GM23248 (cell line): Measurements from ENCODE around the gene DDR1. TPM values are rescaled to one million over a fixed set of nuclear protein-coding genes. Genes with fewer than 3 reads are reported as not detected.
"Not testable (repeated sequence)": the region's sequence is repeated elsewhere in the genome, so short reads cannot be mapped to it uniquely, and the experiment has no call there.

Source experiments
- DNase-seq: peaks from one replicate; pipeline ENCODE4 v3.0.0-alpha.2; 2015
- H2AFZ ChIP-seq: fragments of 200-600 bp; sonication (generic); 2 replicates; pipeline ENCODE4 v1.6.1; 2016; ENCODE audit warnings: antibody characterized with exemption
- H3F3A ChIP-seq: fragments of 200-600 bp; sonication (generic); 2 replicates; pipeline ENCODE4 v1.6.1; 2016; ENCODE audit warnings: mild to moderate bottlenecking, antibody characterized with exemption, mixed run types; ENCODE audit not compliant: insufficient read depth
- H3K27ac ChIP-seq: fragments of 200-600 bp; sonication (generic); 2 replicates; pipeline ENCODE4 v1.5.1; 2016; ENCODE audit warnings: mild to moderate bottlenecking
- H3K27me3 ChIP-seq: fragments of 200-600 bp; sonication (generic); replicated peaks from 2 replicates; pipeline ENCODE4 v1.6.1; 2016; ENCODE audit warnings: mild to moderate bottlenecking; ENCODE audit not compliant: insufficient read depth
- H3K36me3 ChIP-seq: fragments of 200-600 bp; sonication (generic); 2 replicates; pipeline ENCODE4 v1.6.1; 2016; ENCODE audit warnings: low read depth, mild to moderate bottlenecking
- H3K4me1 ChIP-seq: fragments of 200-600 bp; sonication (generic); 2 replicates; pipeline ENCODE4 v1.6.1; 2016; ENCODE audit warnings: mild to moderate bottlenecking; ENCODE audit not compliant: insufficient read depth
- H3K4me2 ChIP-seq: fragments of 200-600 bp; sonication (generic); one replicate; pipeline ENCODE4 v1.6.1; 2016; ENCODE audit warnings: mild to moderate bottlenecking; ENCODE audit not compliant: unreplicated experiment
- H3K4me3 ChIP-seq: fragments of 200-600 bp; sonication (generic); 2 replicates; pipeline ENCODE4 v1.5.1; 2016; ENCODE audit warnings: mild to moderate bottlenecking
- H3K79me2 ChIP-seq: fragments of 200-600 bp; sonication (generic); 2 replicates; pipeline ENCODE4 v1.6.1; 2016; ENCODE audit warnings: mild to moderate bottlenecking; ENCODE audit not compliant: insufficient read depth
- H3K9ac ChIP-seq: fragments of 200-600 bp; sonication (generic); 2 replicates; pipeline ENCODE4 v1.6.1; 2016; ENCODE audit warnings: mild to moderate bottlenecking
- H3K9me2 ChIP-seq: fragments of 200-600 bp; sonication (generic); 2 replicates; pipeline ENCODE4 v1.6.1; 2016; ENCODE audit warnings: mixed run types, mild to moderate bottlenecking, moderate library complexity; ENCODE audit not compliant: insufficient read depth
- H3K9me3 ChIP-seq: fragments of 200-600 bp; sonication (generic); one replicate; pipeline ENCODE4 v1.6.1; 2017; ENCODE audit warnings: low read depth
- H4K20me1 ChIP-seq: fragments of 200-600 bp; sonication (generic); 2 replicates; pipeline ENCODE4 v1.6.0; 2016; ENCODE audit not compliant: insufficient read depth
- EZH2 ChIP-seq: fragments of 200-600 bp; sonication (generic); IDR thresholded peaks from 2 replicates; pipeline ENCODE4 v1.6.1; 2018; ENCODE audit warnings: antibody characterized with exemption, mild to moderate bottlenecking; ENCODE audit not compliant: insufficient read depth, poor library complexity, severe bottlenecking
- EZH2phosphoT487 ChIP-seq: fragments of 200-600 bp; sonication (generic); IDR thresholded peaks from 2 replicates; pipeline ENCODE4 v1.6.1; 2018; ENCODE audit warnings: antibody characterized with exemption, moderate library complexity, mild to moderate bottlenecking, low read depth; ENCODE audit not compliant: insufficient read depth
- WGBS, 2 experiments: methylation state at CpG; one replicate each; pipeline ENCODE4 v1.1.6; 2015 to 2017; ENCODE audit warnings: low lambda C conversion rate in 2 of 2, low coverage in 1 of 2; ENCODE audit errors: missing lambda C conversion rate in 2 of 2; 5-methylcytosine and 5-hydroxymethylcytosine counted together
- in situ Hi-C: fragments of 300-500 bp; cut with MboI; formaldehyde crosslinking; loops from 2 replicates; pipeline ENCODE4 v1.15.0; 2020
- polyA plus RNA-seq: library from polyadenylated mRNA; unstranded; fragments of >200 nt; fragmentation: Nextera tagmentation; extraction: Ambion mirVana; gene quantifications from 2 replicates; pipeline ENCODE4 v1.2.1, GENCODE V29; 2016
- total RNA-seq: library from RNA; depleted of rRNA; stranded (reverse); fragments of >200 nt; shearing (Covaris generic); gene quantifications from 2 replicates; pipeline ENCODE4 v1.2.3, GENCODE V29; 2014

DDR1 gene
- total and polyA plus RNA-seq, 2 experiments from 2014 or later, result 16.9 to 27.0 TPM

DNA sequence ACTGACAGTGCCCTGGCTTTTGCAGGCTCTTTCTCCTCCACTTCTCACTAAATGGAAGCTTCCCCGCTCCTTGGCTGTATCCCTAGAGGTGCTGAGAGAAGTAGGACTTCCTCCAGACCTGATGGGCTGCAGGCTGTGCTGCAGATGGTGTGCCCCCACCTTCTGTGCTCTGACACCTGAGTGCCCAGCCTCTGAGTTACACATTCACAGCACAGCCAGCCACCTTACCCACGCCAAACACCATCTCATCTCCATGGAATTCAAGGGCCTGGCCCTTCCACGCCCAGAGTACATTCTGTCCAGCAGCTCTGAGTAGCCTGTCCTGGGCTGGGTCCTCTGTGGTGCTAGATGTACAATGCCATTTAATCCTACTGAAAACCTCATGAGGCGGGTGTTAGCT, 42.3 kb downstream of the DDR1 start:
- in situ Hi-C loops, result no loop called here
- no peak overlapping the region for H3K4me2 ChIP-seq
- H4K20me1 ChIP-seq, result no peaks in the 10 kb centered on the region
- peak; percentile 36 for DNase-seq
- no peaks in the 10 kb centered on the region for H3K9me3 ChIP-seq
- H3K27me3 ChIP-seq, result no peaks in the 10 kb centered on the region
- no peak overlapping the region for H3K4me3 ChIP-seq
- no peaks in the 10 kb centered on the region for H3F3A ChIP-seq
- WGBS, 2 experiments, result 69 to 71% methylated on average over 4 of the region's 4 CpGs
- H3K36me3 ChIP-seq, result no peaks in the 10 kb centered on the region
- no peaks in the 10 kb centered on the region for H3K9me2 ChIP-seq
- no peak overlapping the region for H3K27ac ChIP-seq
- H2AFZ ChIP-seq, result no peak overlapping the region
- H3K9ac ChIP-seq, result no peak overlapping the region
- no peaks in the 10 kb centered on the region for H3K4me1 ChIP-seq
- TF ChIP-seq EZH2 (no peak), EZH2phosphoT487 (no peak)
- no peaks in the 10 kb centered on the region for H3K79me2 ChIP-seq

DNA sequence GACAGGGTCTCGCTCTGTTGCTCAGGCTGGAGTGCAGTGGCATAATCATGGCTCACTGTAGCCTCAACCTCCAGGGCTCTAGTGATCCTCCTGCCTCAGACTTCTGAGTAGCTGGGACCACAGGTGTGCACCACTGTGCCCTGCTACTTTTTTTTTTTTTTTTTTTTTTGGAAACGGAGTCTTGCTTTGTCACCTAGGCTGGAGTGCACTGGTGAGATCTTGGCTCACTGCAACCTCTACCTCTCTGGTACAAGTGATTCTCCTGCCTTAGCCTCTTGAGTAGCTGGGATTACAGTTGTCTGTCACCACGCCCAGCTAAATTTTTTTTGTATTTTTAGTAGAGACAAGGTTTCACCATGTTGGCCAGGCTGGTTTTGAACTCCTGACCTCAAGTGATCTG, 42.8 kb downstream of the DDR1 start:
- H3K9me2 ChIP-seq, H3K4me3 ChIP-seq, H3K36me3 ChIP-seq, H3K27ac ChIP-seq, H3K4me2 ChIP-seq, H3K27me3 ChIP-seq, H3K4me1 ChIP-seq, H3K9me3 ChIP-seq, H3K9ac ChIP-seq, H3K79me2 ChIP-seq, H2AFZ ChIP-seq, DNase-seq, H3F3A ChIP-seq, in situ Hi-C loops, H4K20me1 ChIP-seq: not testable (repeated sequence)
- 80 to 83% methylated on average over 3 of the region's 3 CpGs for WGBS, 2 experiments

DNA sequence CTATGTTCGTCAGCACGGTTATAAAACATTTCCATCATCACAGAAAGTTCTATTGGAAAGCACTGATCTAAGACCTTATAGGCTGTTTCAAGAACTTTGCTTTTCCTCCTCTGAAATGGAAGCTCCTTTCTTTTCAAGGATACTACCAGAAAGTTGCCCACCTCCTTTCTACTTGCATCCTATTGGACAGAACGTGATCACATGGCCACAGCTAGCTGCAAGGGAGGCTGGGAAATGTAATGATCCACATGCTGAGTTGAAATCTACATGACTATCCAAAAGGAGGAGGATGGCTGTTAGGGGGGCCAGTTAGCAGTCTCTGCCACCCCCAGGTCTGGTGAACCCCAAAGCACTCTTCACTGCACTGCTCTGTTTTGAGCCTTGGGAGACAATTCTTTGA, 44.4 kb downstream of the DDR1 start:
- Histone ChIP-seq H3K9ac (no peak overlapping the region), H3K27ac (no peak overlapping the region), H3K36me3 (no peaks in the 10 kb centered on the region), H4K20me1 (no peaks in the 10 kb centered on the region), H3K9me3 (no peaks in the 10 kb centered on the region), H3K27me3 (no peaks in the 10 kb centered on the region), H3F3A (no peaks in the 10 kb centered on the region), H3K4me3 (no peak overlapping the region), H3K79me2 (no peaks in the 10 kb centered on the region), H3K4me2 (no peak overlapping the region), H3K4me1 (no peaks in the 10 kb centered on the region), H2AFZ (no peak overlapping the region), H3K9me2 (no peaks in the 10 kb centered on the region)
- WGBS, 2 experiments, result 96 to 100% methylated on average over 3 of the region's 3 CpGs
- TF ChIP-seq EZH2phosphoT487, result no peak
- TF ChIP-seq EZH2, result no peak
- no peak for DNase-seq
- in situ Hi-C loops, result no loop called here

DNA sequence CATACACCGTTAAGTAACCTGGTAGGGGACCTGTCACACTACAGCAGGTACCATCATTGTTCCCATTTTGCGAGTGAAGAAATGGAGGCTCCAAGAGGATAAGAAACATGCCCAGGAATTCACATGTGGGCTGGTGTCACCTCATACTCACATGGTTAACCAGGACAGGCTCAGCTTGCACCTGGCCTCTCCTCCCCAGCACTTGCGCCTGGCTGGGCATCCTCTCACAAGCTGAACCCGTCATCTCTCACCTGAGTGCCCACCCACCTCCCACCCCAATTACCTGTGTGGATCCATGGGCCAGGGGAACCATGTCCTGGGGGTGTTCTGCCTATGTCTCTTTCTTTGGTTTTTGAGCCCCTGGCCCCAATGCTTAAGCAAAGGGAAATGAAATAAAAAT, 46.2 kb downstream of the DDR1 start:
- no peaks in the 10 kb centered on the region for H3K36me3 ChIP-seq
- H4K20me1 ChIP-seq, result no peaks in the 10 kb centered on the region
- no peak overlapping the region for H3K27ac ChIP-seq
- DNase-seq, result no peak
- H3F3A ChIP-seq, result no peaks in the 10 kb centered on the region
- H3K4me1 ChIP-seq, result no peaks in the 10 kb centered on the region
- in situ Hi-C loops, result no loop called here
- WGBS, 2 experiments, result 79 to 84% methylated on average over 4 of the region's 4 CpGs
- no peak overlapping the region for H3K4me3 ChIP-seq
- H3K9ac ChIP-seq, result no peak overlapping the region
- no peaks in the 10 kb centered on the region for H3K27me3 ChIP-seq
- no peaks in the 10 kb centered on the region for H3K9me3 ChIP-seq
- no peaks in the 10 kb centered on the region for H3K9me2 ChIP-seq
- H2AFZ ChIP-seq, result no peak overlapping the region
- H3K79me2 ChIP-seq, result no peaks in the 10 kb centered on the region
- TF ChIP-seq EZH2phosphoT487 (no peak), EZH2 (no peak)
- H3K4me2 ChIP-seq, result no peak overlapping the region

DNA sequence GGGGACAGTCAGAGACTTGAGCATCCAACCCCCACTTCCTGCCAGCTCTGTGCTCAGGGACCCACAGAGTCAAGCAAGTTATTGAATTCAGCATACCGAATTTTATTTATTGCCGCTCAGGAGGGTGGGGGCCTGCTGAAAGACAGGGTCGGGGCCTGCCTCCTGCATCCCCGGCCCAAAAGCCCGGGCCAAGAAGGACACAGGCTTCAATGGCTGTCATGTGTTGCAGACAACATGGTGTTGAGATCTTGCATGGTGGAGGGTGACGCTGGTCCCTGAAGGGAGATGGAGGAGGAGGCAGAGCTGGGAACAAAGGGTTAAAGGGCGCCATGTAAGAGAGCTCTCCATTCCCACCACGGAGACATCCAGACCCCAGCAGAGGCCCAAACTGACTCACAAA, 47.0 kb downstream of the DDR1 start:
- Histone ChIP-seq H3K27ac (no peak overlapping the region), H3K27me3 (peaks cover 2% of the 10 kb centered on the region; the same call in 1 of the 2 replicates), H3K79me2 (no peaks in the 10 kb centered on the region), H3K9me2 (no peaks in the 10 kb centered on the region), H3K9me3 (no peaks in the 10 kb centered on the region), H2AFZ (no peak overlapping the region), H3F3A (no peaks in the 10 kb centered on the region), H3K4me1 (no peaks in the 10 kb centered on the region), H3K9ac (no peak overlapping the region), H3K4me2 (no peak overlapping the region), H4K20me1 (no peaks in the 10 kb centered on the region), H3K4me3 (no peak overlapping the region), H3K36me3 (no peaks in the 10 kb centered on the region)
- DNase-seq, result no peak
- TF ChIP-seq EZH2 (no peak), EZH2phosphoT487 (no peak)
- WGBS, 2 experiments, result 40 to 41% methylated on average over 8 of the region's 8 CpGs
- in situ Hi-C loops, result no loop called here
